ENCODE data around the gene MMP23B.

DNA sequence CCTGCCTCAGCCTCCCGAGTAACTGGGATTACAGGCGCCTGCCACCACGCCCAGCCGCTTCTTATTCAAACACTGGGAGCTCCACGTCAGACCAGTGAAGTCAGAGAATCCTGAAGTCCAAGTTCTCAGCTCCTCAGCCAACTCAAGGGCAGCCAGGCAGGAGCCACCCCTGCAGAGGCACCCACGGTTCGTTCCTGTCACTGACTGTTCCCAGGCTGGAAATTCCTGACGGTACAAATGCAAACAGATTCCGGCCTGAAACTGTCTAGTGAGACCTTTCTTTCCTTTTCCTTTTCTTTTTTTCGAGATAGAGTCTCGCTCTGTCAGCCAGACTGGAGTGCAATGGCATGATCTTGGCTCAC lies 48.9 kb downstream of the MMP23B start:
- TF ChIP-seq, protein P1, sequence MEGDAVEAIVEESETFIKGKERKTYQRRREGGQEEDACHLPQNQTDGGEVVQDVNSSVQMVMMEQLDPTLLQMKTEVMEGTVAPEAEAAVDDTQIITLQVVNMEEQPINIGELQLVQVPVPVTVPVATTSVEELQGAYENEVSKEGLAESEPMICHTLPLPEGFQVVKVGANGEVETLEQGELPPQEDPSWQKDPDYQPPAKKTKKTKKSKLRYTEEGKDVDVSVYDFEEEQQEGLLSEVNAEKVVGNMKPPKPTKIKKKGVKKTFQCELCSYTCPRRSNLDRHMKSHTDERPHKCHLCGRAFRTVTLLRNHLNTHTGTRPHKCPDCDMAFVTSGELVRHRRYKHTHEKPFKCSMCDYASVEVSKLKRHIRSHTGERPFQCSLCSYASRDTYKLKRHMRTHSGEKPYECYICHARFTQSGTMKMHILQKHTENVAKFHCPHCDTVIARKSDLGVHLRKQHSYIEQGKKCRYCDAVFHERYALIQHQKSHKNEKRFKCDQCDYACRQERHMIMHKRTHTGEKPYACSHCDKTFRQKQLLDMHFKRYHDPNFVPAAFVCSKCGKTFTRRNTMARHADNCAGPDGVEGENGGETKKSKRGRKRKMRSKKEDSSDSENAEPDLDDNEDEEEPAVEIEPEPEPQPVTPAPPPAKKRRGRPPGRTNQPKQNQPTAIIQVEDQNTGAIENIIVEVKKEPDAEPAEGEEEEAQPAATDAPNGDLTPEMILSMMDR (IDR thresholded peaks at IDR 0.05) = no peak
- TF ChIP-seq EZH2 (IDR thresholded peaks at IDR 0.05) = no peak
- no peak for TF ChIP-seq EZH2phosphoT487 (IDR thresholded peaks at IDR 0.05)
